SK-N-SH (cell line): ENCODE data around the gene MYO1E.

Experiments used
- CTCF ChIP-seq: fragments of 200-600 bp; sonication (generic); IDR thresholded peaks from 2 replicates; pipeline ENCODE4 v1.6.1; 2017; ENCODE audit warnings: antibody characterized with exemption, mild to moderate bottlenecking, moderate library complexity
- ELF1 ChIP-seq: IDR thresholded peaks from 2 replicates; pipeline ENCODE4 v1.4.0; 2012
- GABPA ChIP-seq: IDR thresholded peaks from 2 replicates; pipeline ENCODE4 v1.4.0; 2012; ENCODE audit warnings: low read depth, mild to moderate bottlenecking
- MAX ChIP-seq: IDR thresholded peaks from 2 replicates; pipeline ENCODE4 v1.4.0; 2012; ENCODE audit warnings: low read depth
- MXI1 ChIP-seq: IDR thresholded peaks from 2 replicates; pipeline ENCODE4 v1.6.1; 2012; ENCODE audit warnings: mild to moderate bottlenecking, low read depth, low read length, improper control_type of control experiment
- POLR2AphosphoS5 ChIP-seq: IDR thresholded peaks from 2 replicates; pipeline ENCODE4 v1.6.1; 2012; ENCODE audit warnings: low read depth, low read length
- RAD21 ChIP-seq: IDR thresholded peaks from 2 replicates; pipeline ENCODE4 v1.6.1; 2012; ENCODE audit warnings: mild to moderate bottlenecking, low read length
- REST ChIP-seq: IDR thresholded peaks from 2 replicates; pipeline ENCODE4 v1.6.1; 2012; ENCODE audit warnings: mild to moderate bottlenecking, low read depth, low read length, moderate library complexity
- SMC3 ChIP-seq: IDR thresholded peaks from 2 replicates; pipeline ENCODE4 v1.6.1; 2012; ENCODE audit warnings: low read depth, low read length, improper control_type of control experiment
- TAF1 ChIP-seq: IDR thresholded peaks from 2 replicates; pipeline ENCODE4 v1.6.1; 2012; ENCODE audit warnings: low read depth, mild to moderate bottlenecking, low read length, moderate library complexity, borderline replicate concordance
- TEAD4 ChIP-seq: IDR thresholded peaks from 2 replicates; pipeline ENCODE4 v1.4.0; 2012; ENCODE audit warnings: mild to moderate bottlenecking, borderline replicate concordance; ENCODE audit not compliant: insufficient read depth
- USF2 ChIP-seq: fragments of 150-350 bp; IDR thresholded peaks from 2 replicates; pipeline ENCODE4 v1.6.1; 2017; ENCODE audit warnings: antibody characterized with exemption, low read length, low read depth, borderline replicate concordance
- YY1 ChIP-seq: IDR thresholded peaks from 2 replicates; pipeline ENCODE4 v1.4.0; 2012; ENCODE audit warnings: low read depth, mild to moderate bottlenecking

GRCh38 chr15:59322056-59322759, 50.5 kb downstream of the MYO1E start:
- no peak for TF ChIP-seq TAF1
- TF ChIP-seq CTCF: no peak
- TF ChIP-seq POLR2AphosphoS5: no peak
- TF ChIP-seq ELF1: no peak
- no peak for TF ChIP-seq USF2
- no peak for TF ChIP-seq SMC3
- TF ChIP-seq MXI1: no peak
- TF ChIP-seq YY1: no peak
- no peak for TF ChIP-seq TEAD4
- TF ChIP-seq GABPA: no peak
- no peak for TF ChIP-seq RAD21
- TF ChIP-seq MAX: no peak
- TF ChIP-seq REST: no peak
